Neural cell (in vitro differentiated cells): ENCODE measurements around the gene IRS1.

Source experiments
- EP300 ChIP-seq: fragments of 450-650 bp; conservative IDR thresholded peaks from 2 replicates; pipeline ENCODE4 v1.6.1; 2014; ENCODE audit warnings: antibody characterized with exemption, mild to moderate bottlenecking, moderate library complexity; ENCODE audit not compliant: poor library complexity, severe bottlenecking
- EZH2 ChIP-seq: fragments of 200-600, 300-800 bp; shearing (Covaris generic), sonication (generic); IDR thresholded peaks from 2 replicates; pipeline ENCODE4 v1.6.1; 2014; ENCODE audit warnings: antibody characterized with exemption, low read length, borderline replicate concordance, mild to moderate bottlenecking; ENCODE audit not compliant: insufficient read depth, poor library complexity, severe bottlenecking
- MXI1 ChIP-seq: fragments of 450-650 bp; conservative IDR thresholded peaks from 2 replicates; pipeline ENCODE4 v1.6.1; 2014; ENCODE audit warnings: antibody characterized with exemption, mild to moderate bottlenecking; ENCODE audit not compliant: poor library complexity, severe bottlenecking
- POLR2AphosphoS5 ChIP-seq: IDR thresholded peaks from 2 replicates; pipeline ENCODE4 v1.6.1; 2012
- RAD21 ChIP-seq: fragments of 450-650 bp; conservative IDR thresholded peaks from 2 replicates; pipeline ENCODE4 v1.6.1; 2014; ENCODE audit warnings: antibody characterized with exemption, mild to moderate bottlenecking, moderate library complexity
- SMC3 ChIP-seq: fragments of 450-650 bp; conservative IDR thresholded peaks from 2 replicates; pipeline ENCODE4 v1.6.1; 2014; ENCODE audit warnings: antibody characterized with exemption, mild to moderate bottlenecking, moderate library complexity; ENCODE audit not compliant: poor library complexity
- TAF1 ChIP-seq: IDR thresholded peaks from 2 replicates; pipeline ENCODE4 v1.6.1; 2012; ENCODE audit warnings: low read depth
- TF ChIP-seq, protein P1 (sequence below): fragments of 450-650 bp; IDR thresholded peaks from 2 replicates; pipeline ENCODE4 v1.5.1; 2014; ENCODE audit warnings: antibody characterized with exemption, mild to moderate bottlenecking, moderate library complexity; ENCODE audit not compliant: poor library complexity, severe bottlenecking
- TF ChIP-seq, protein P2 (sequence below): IDR thresholded peaks from 2 replicates; pipeline ENCODE4 v1.6.1; 2012; ENCODE audit warnings: borderline replicate concordance

DNA sequence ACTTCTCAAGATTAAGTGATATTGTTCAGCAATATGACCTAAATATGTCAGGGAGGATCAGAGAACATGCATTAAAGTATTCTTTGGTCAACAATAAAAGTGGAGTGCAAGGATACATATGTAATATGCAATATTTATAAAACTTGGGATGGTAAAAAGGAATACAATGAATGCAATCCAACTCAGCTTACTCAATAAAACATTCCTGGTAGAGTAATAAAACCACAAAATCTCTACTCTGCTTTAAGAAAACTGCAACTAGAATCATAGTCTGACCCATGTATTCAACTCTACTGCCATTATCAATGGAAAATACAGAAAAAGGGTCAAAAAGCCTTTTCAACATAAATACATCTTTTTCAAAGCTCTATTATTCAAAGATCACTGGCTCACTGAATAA lies 11.6 kb downstream of the IRS1 start:
- TF ChIP-seq RAD21 (no peak), EP300 (no peak), EZH2 (no peak), TAF1 (no peak), MXI1 (no peak), POLR2AphosphoS5 (no peak), SMC3 (no peak)
- TF ChIP-seq, protein P1, sequence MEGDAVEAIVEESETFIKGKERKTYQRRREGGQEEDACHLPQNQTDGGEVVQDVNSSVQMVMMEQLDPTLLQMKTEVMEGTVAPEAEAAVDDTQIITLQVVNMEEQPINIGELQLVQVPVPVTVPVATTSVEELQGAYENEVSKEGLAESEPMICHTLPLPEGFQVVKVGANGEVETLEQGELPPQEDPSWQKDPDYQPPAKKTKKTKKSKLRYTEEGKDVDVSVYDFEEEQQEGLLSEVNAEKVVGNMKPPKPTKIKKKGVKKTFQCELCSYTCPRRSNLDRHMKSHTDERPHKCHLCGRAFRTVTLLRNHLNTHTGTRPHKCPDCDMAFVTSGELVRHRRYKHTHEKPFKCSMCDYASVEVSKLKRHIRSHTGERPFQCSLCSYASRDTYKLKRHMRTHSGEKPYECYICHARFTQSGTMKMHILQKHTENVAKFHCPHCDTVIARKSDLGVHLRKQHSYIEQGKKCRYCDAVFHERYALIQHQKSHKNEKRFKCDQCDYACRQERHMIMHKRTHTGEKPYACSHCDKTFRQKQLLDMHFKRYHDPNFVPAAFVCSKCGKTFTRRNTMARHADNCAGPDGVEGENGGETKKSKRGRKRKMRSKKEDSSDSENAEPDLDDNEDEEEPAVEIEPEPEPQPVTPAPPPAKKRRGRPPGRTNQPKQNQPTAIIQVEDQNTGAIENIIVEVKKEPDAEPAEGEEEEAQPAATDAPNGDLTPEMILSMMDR, result no peak
- TF ChIP-seq, protein P2, sequence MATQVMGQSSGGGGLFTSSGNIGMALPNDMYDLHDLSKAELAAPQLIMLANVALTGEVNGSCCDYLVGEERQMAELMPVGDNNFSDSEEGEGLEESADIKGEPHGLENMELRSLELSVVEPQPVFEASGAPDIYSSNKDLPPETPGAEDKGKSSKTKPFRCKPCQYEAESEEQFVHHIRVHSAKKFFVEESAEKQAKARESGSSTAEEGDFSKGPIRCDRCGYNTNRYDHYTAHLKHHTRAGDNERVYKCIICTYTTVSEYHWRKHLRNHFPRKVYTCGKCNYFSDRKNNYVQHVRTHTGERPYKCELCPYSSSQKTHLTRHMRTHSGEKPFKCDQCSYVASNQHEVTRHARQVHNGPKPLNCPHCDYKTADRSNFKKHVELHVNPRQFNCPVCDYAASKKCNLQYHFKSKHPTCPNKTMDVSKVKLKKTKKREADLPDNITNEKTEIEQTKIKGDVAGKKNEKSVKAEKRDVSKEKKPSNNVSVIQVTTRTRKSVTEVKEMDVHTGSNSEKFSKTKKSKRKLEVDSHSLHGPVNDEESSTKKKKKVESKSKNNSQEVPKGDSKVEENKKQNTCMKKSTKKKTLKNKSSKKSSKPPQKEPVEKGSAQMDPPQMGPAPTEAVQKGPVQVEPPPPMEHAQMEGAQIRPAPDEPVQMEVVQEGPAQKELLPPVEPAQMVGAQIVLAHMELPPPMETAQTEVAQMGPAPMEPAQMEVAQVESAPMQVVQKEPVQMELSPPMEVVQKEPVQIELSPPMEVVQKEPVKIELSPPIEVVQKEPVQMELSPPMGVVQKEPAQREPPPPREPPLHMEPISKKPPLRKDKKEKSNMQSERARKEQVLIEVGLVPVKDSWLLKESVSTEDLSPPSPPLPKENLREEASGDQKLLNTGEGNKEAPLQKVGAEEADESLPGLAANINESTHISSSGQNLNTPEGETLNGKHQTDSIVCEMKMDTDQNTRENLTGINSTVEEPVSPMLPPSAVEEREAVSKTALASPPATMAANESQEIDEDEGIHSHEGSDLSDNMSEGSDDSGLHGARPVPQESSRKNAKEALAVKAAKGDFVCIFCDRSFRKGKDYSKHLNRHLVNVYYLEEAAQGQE, result no peak
